CD14-positive monocyte (primary cell): ENCODE data around the gene PLXDC1. TPM values are rescaled to one million over a fixed set of nuclear protein-coding genes. Genes with fewer than 3 reads are reported as not detected.
A peak's percentile ranks its signal among the peaks of the same experiment; 100 is the strongest.

Experiments used
- DNase-seq, 3 donors: peaks; one replicate each; pipeline ENCODE4 v3.0.0-alpha.2; 2011 to 2022
- H2AFZ ChIP-seq: 2 replicates; pipeline ENCODE4 v1.6.0; 2012; ENCODE audit warnings: mild to moderate bottlenecking, low read depth, low read length, inconsistent platforms; ENCODE audit not compliant: insufficient read depth, poor library complexity, severe bottlenecking
- H3K27ac ChIP-seq, 2 donors: 1 replicate in 1 of 2; 2 replicates in 1 of 2; pipeline ENCODE4 v1.5.1; 2012 to 2013; ENCODE audit warnings: low read length in 2 of 2, control low read depth in 1 of 2, inconsistent platforms in 1 of 2, low read depth in 1 of 2, mild to moderate bottlenecking in 1 of 2
- H3K27me3 ChIP-seq, 2 donors: one replicate each; pipeline versions ENCODE4 v1.6.0 to v1.6.1; 2011 to 2013; ENCODE audit warnings: low read length in 2 of 2; ENCODE audit not compliant: control insufficient read depth in 2 of 2, insufficient read depth in 2 of 2
- H3K36me3 ChIP-seq, 2 donors: replicated peaks in 1 of 2; 1 replicate in 1 of 2; 2 replicates in 1 of 2; pipeline versions ENCODE4 v1.5.1 to v1.6.1; 2012 to 2013; ENCODE audit warnings: low read length in 2 of 2, control low read depth in 1 of 2, inconsistent platforms in 1 of 2, mild to moderate bottlenecking in 1 of 2; ENCODE audit not compliant: insufficient read depth in 2 of 2, control insufficient read depth in 1 of 2
- H3K4me1 ChIP-seq, 2 donors: 1 replicate in 1 of 2; 2 replicates in 1 of 2; pipeline versions ENCODE4 v1.5.1 to v1.6.1; 2012 to 2013; ENCODE audit warnings: low read length in 2 of 2, control low read depth in 1 of 2, inconsistent platforms in 1 of 2, mild to moderate bottlenecking in 1 of 2, moderate library complexity in 1 of 2; ENCODE audit not compliant: insufficient read depth in 2 of 2, control insufficient read depth in 1 of 2
- H3K4me2 ChIP-seq: replicated peaks from 2 replicates; pipeline ENCODE3; 2012; ENCODE audit warnings: low read length, moderate library complexity, mild to moderate bottlenecking; ENCODE audit not compliant: poor library complexity, severe bottlenecking; ENCODE audit errors: extremely low read depth
- H3K4me3 ChIP-seq, 3 experiments: fragments of 200-600 bp in 1 of 3; sonication (generic) in 1 of 3; replicated peaks in 1 of 3; 1 replicate in 2 of 3; 2 replicates in 1 of 3; pipeline ENCODE4 v1.5.1; 2011 to 2013; ENCODE audit warnings: low read length in 3 of 3, mild to moderate bottlenecking in 3 of 3, control low read depth in 2 of 3, low read depth in 2 of 3, inconsistent platforms in 1 of 3, moderate library complexity in 1 of 3
- H3K79me2 ChIP-seq: 2 replicates; pipeline ENCODE4 v1.6.0; 2012; ENCODE audit warnings: mild to moderate bottlenecking, control low read depth, inconsistent platforms, low read length, moderate library complexity; ENCODE audit not compliant: insufficient read depth
- H3K9ac ChIP-seq: 2 replicates; pipeline ENCODE4 v1.6.0; 2017; ENCODE audit warnings: low read length, mild to moderate bottlenecking; ENCODE audit not compliant: insufficient read depth, poor library complexity, severe bottlenecking
- H3K9me3 ChIP-seq, 2 donors: replicated peaks in 1 of 2; 1 replicate in 1 of 2; 2 replicates in 1 of 2; pipeline versions ENCODE4 v1.5.1 to v1.6.1; 2012 to 2013; ENCODE audit warnings: low read length in 2 of 2, control low read depth in 1 of 2; ENCODE audit not compliant: control insufficient read depth in 1 of 2, insufficient read depth in 1 of 2
- H4K20me1 ChIP-seq: 2 replicates; pipeline ENCODE4 v1.6.0; 2012; ENCODE audit warnings: mild to moderate bottlenecking, low read length, control low read depth, moderate library complexity; ENCODE audit not compliant: insufficient read depth
- H3K27ac Mint-ChIP-seq, 7 donors: one replicate each; pipeline ENCODE4 v1.8.0; 2020; ENCODE audit warnings: mild to moderate bottlenecking in 7 of 7, mixed read lengths in 7 of 7, moderate library complexity in 6 of 7, inconsistent platforms in 2 of 7
- H3K27me3 Mint-ChIP-seq, 3 donors: one replicate each; pipeline ENCODE4 v1.8.0; 2021 to 2022; ENCODE audit warnings: low read depth in 3 of 3, mild to moderate bottlenecking in 3 of 3, mixed read lengths in 3 of 3, moderate library complexity in 3 of 3, inconsistent platforms in 1 of 3
- H3K36me3 Mint-ChIP-seq, 2 donors: one replicate each; pipeline ENCODE4 v1.8.0; 2020; ENCODE audit warnings: mixed read lengths in 2 of 2, inconsistent platforms in 1 of 2, mild to moderate bottlenecking in 1 of 2
- H3K4me1 Mint-ChIP-seq: one replicate; pipeline ENCODE4 v1.8.0; 2020; ENCODE audit warnings: mild to moderate bottlenecking, mixed read lengths
- H3K4me3 Mint-ChIP-seq, 2 donors: one replicate each; pipeline ENCODE4 v1.8.0; 2020; ENCODE audit warnings: mild to moderate bottlenecking in 2 of 2, mixed read lengths in 2 of 2, moderate library complexity in 1 of 2
- H3K9me3 Mint-ChIP-seq, 7 donors: one replicate each; pipeline ENCODE4 v1.8.0; 2020 to 2022; ENCODE audit warnings: mixed read lengths in 7 of 7, mild to moderate bottlenecking in 6 of 7, moderate library complexity in 6 of 7, inconsistent platforms in 2 of 7
- CTCF ChIP-seq: fragments of 200-600 bp; IDR thresholded peaks from one replicate; pipeline ENCODE4 v1.8.0; 2022; ENCODE audit warnings: antibody characterized with exemption, mild to moderate bottlenecking
- WGBS: methylation state at CpG from one replicate; pipeline ENCODE4 v1.1.5; 2013; ENCODE audit warnings: missing lambda C conversion rate; ENCODE audit not compliant: insufficient coverage; 5-methylcytosine and 5-hydroxymethylcytosine counted together
- intact Hi-C, 2 donors: fragments of 100-400 bp; cut with micrococcal nuclease; formaldehyde crosslinking; loops; one replicate each; pipeline versions ENCODE4 v1.15.0 to v1.15.1; 2023
- polyA plus RNA-seq, 3 donors: library from polyadenylated mRNA; depleted of rRNA in 1 of 3; unstranded in 2 of 3; stranded (reverse) in 1 of 3; fragments of 300-500 nt in 2 of 3; fragments of >200 nt in 1 of 3; fragmentation: Illumina TruSeq in 2 of 3; gene quantifications; 1 replicate in 2 of 3; 2 replicates in 1 of 3; pipeline ENCODE4 v1.2.3, GENCODE V29; 2012 to 2021

PLXDC1 gene
- polyA plus RNA-seq, 3 donors: 0.21 TPM; not detected in 2

- peak overlapping the region in 1 of 2 donors; percentile 35 for H3K4me3 Mint-ChIP-seq
- H3K4me1 Mint-ChIP-seq: peaks cover 52% of the 10 kb centered on the region
- peaks cover 3 to 7% (median 4%) of the 10 kb centered on the region in 3 donors for H3K27me3 Mint-ChIP-seq
- peaks cover 1 to 10% (median 5%) of the 10 kb centered on the region in 7 donors for H3K9me3 Mint-ChIP-seq
- peak; percentile 82 to 97 (median 94) for DNase-seq
- H3K79me2 ChIP-seq: no peaks in the 10 kb centered on the region
- H3K27ac ChIP-seq: peak overlapping the region; percentile 25 to 72
- H3K4me2 ChIP-seq: peak overlapping the region; percentile 63
- peak overlapping the region; percentile 59 to 90 (median 80) for H3K27ac Mint-ChIP-seq
- H3K36me3 Mint-ChIP-seq: no peaks in the 10 kb centered on the region
- no peaks in the 10 kb centered on the region for H3K27me3 ChIP-seq
- intact Hi-C loops: no loop called here
- peaks cover 42 to 56% of the 10 kb centered on the region in 2 donors for H3K4me1 ChIP-seq
- H3K4me3 ChIP-seq: peak overlapping the region in 1 of 3 experiments; percentile 42
- no peaks in the 10 kb centered on the region for H3K36me3 ChIP-seq
- TF ChIP-seq CTCF: no peak
- H4K20me1 ChIP-seq: no peaks in the 10 kb centered on the region
- no CpG with 5 or more reads among the region's 5 CpGs for WGBS
- H3K9me3 ChIP-seq: no peaks in the 10 kb centered on the region
- H3K9ac ChIP-seq: no peak overlapping the region
- no peak overlapping the region for H2AFZ ChIP-seq
Observed at GRCh38 chr17:39118674-39119419, 32.6 kb downstream of the PLXDC1 start.

GRCh38 chr17:39116224-39116623 lies 35.2 kb downstream of the PLXDC1 start:
- Mint-ChIP-seq H3K4me3 (no peak overlapping the region), H3K36me3 (no peaks in the 10 kb centered on the region), H3K9me3 (peaks cover 1 to 11% (median 5%) of the 10 kb centered on the region in 7 donors), H3K27ac (peak overlapping the region in 1 of 7 donors; percentile 50), H3K27me3 (peaks cover 2 to 15% (median 3%) of the 10 kb centered on the region in 3 donors), H3K4me1 (peaks cover 32% of the 10 kb centered on the region)
- TF ChIP-seq CTCF: no peak
- peaks cover 25 to 40% of the 10 kb centered on the region in 2 donors for H3K4me1 ChIP-seq
- H3K4me2 ChIP-seq: no peak overlapping the region
- WGBS: 89% methylated on average over 3 of the region's 3 CpGs
- H3K9me3 ChIP-seq: no peaks in the 10 kb centered on the region
- no peak for DNase-seq
- no peaks in the 10 kb centered on the region for H3K79me2 ChIP-seq
- H3K4me3 ChIP-seq: no peak overlapping the region
- H3K36me3 ChIP-seq: no peaks in the 10 kb centered on the region
- H3K27ac ChIP-seq: no peak overlapping the region
- no peak overlapping the region for H2AFZ ChIP-seq
- H3K27me3 ChIP-seq: peaks cover 0 to 5% of the 10 kb centered on the region in 2 donors
- no peak overlapping the region for H3K9ac ChIP-seq
- H4K20me1 ChIP-seq: no peaks in the 10 kb centered on the region
- intact Hi-C loops: no loop called here
